HepG2 (cell line): ENCODE results near the gene ANKRD39. TPM values are rescaled to one million over a fixed set of nuclear protein-coding genes. Genes with fewer than 3 reads are reported as not detected.
A peak's percentile ranks its signal among the peaks of the same experiment; 100 is the strongest.

Experiments used
- ATAC-seq: fragments of 200-7000 bp; cut with Tn5 transposase; 3 replicates; pipeline ENCODE4 v1.9.1; 2020; ENCODE audit warnings: mild to moderate bottlenecking, moderate library complexity
- BruUV-seq: library from RNA; stranded (reverse); fragments of 400-500 nt; replicated peaks from 2 replicates; lab custom pipeline; 2021; lab: Mats Ljungman, UMichigan
- CTCF ChIA-PET: fragments of 300-600 bp; formaldehyde crosslinking; extraction: SDS; loops from one replicate; lab custom pipeline; 2021; ENCODE audit warnings: low total read pairs, inconsistent platforms, low intra/inter-chr PET ratio; lab: Yijun Ruan, JAX
- POLR2A ChIA-PET: fragments of 350-600 bp; sonication (Branson Sonifier 250); formaldehyde crosslinking; loops from one replicate; lab custom pipeline; 2020; ENCODE audit warnings: antibody characterized with exemption, inconsistent platforms; lab: Yijun Ruan, JAX
- DNase-seq: peaks from one replicate; pipeline ENCODE4 v3.0.0-alpha.2; 2015; ENCODE audit warnings: low spot score
- FAIRE-seq: peaks from 3 replicates; lab custom pipeline; 2011; peaks lifted over from hg19 to GRCh38; lab: Jason Lieb, UNC
- H2AFZ ChIP-seq: one replicate; pipeline ENCODE4 v1.6.1; 2011; ENCODE audit warnings: low read length, inconsistent platforms
- H3K27ac ChIP-seq: fragments of 300-600 bp; 3 replicates; pipeline ENCODE4 v1.8.0; 2011; ENCODE audit warnings: mixed run types, mild to moderate bottlenecking, mixed read lengths, low read length, inconsistent platforms; ENCODE audit not compliant: insufficient read depth; ENCODE audit errors: extremely low read length
- H3K27me3 ChIP-seq, 2 experiments: fragments of 200-600 bp in 1 of 2; 2 replicates in 1 of 2; 3 replicates in 1 of 2; pipeline versions ENCODE4 v1.6.0 to v1.8.0; 2011; ENCODE audit warnings: low read length in 2 of 2, mild to moderate bottlenecking in 2 of 2, moderate library complexity in 2 of 2, inconsistent platforms in 1 of 2; ENCODE audit not compliant: insufficient read depth in 2 of 2, control insufficient read depth in 1 of 2
- H3K36me3 ChIP-seq, 2 experiments: fragments of 200-600 bp in 1 of 2; replicated peaks in 1 of 2; 2 replicates in 1 of 2; 3 replicates in 1 of 2; pipeline versions ENCODE4 v1.5.1 to v1.8.0; 2011; ENCODE audit warnings: low read length in 2 of 2, inconsistent platforms in 1 of 2; ENCODE audit not compliant: insufficient read depth in 2 of 2, control insufficient read depth in 1 of 2
- H3K4me1 ChIP-seq: 2 replicates; pipeline ENCODE4 v1.5.1; 2012; ENCODE audit warnings: low read length, inconsistent platforms; ENCODE audit not compliant: insufficient read depth
- H3K4me2 ChIP-seq: 2 replicates; pipeline ENCODE4 v1.6.0; 2011; ENCODE audit warnings: low read depth, low read length, inconsistent platforms
- H3K4me3 ChIP-seq, 3 experiments: fragments of 200-600 bp in 1 of 3; sonication (generic), shearing (Covaris generic) in 1 of 3; replicated peaks in 1 of 3; 2 replicates each; pipeline ENCODE4 v1.5.1; 2011 to 2016; ENCODE audit warnings: low read length in 3 of 3, inconsistent platforms in 2 of 3, low read depth in 2 of 3, mild to moderate bottlenecking in 2 of 3, control low read depth in 1 of 3, mixed read lengths in 1 of 3; ENCODE audit not compliant: insufficient read depth in 1 of 3
- H3K79me2 ChIP-seq: one replicate; pipeline ENCODE4 v1.6.1; 2011; ENCODE audit warnings: low read length, inconsistent platforms; ENCODE audit not compliant: insufficient read depth
- H3K9ac ChIP-seq: 2 replicates; pipeline ENCODE4 v1.6.0; 2011; ENCODE audit warnings: mild to moderate bottlenecking, low read depth, low read length, inconsistent platforms; ENCODE audit not compliant: insufficient read depth
- H3K9me3 ChIP-seq: 2 replicates; pipeline ENCODE4 v1.5.1; 2012; ENCODE audit warnings: mild to moderate bottlenecking, low read length
- H4K20me1 ChIP-seq: 2 replicates; pipeline ENCODE4 v1.6.0; 2011; ENCODE audit warnings: inconsistent platforms, mild to moderate bottlenecking, low read length, moderate library complexity; ENCODE audit not compliant: insufficient read depth
- AGO2 ChIP-seq: fragments of 200-400 bp; formaldehyde crosslinking; optimal IDR thresholded peaks from 2 replicates; pipeline ENCODE3; 2017; ENCODE audit warnings: mild to moderate bottlenecking, low read depth, low read length, moderate library complexity
- EHMT2 ChIP-seq: fragments of 200-600 bp; sonication (generic); IDR thresholded peaks from 2 replicates; pipeline ENCODE4 v1.7.0; 2017; ENCODE audit warnings: antibody characterized with exemption, low read depth, low read length, borderline replicate concordance
- ZNF768 ChIP-seq: sonication (generic); formaldehyde crosslinking; IDR thresholded peaks from 2 replicates; pipeline ENCODE4 v1.4.0; 2020; ENCODE audit warnings: missing genetic modification reagents
- WGBS: methylation state at CpG from one replicate; pipeline ENCODE4 v1.1.6; 2017; ENCODE audit warnings: low lambda C conversion rate; 5-methylcytosine and 5-hydroxymethylcytosine counted together
- in situ Hi-C: cut with HindIII; loops from 2 replicates; pipeline ENCODE4 v1.10.0; 2017; ENCODE audit warnings: low pct_unique_long_range_greater_than_20kb; ENCODE audit not compliant: extremely low pct_ligation_motif_present
- intact Hi-C: fragments of 100-400 bp; cut with micrococcal nuclease; formaldehyde crosslinking; loops from one replicate; pipeline ENCODE4 v1.10.0; 2022; ENCODE audit not compliant: unreplicated experiment
- polyA plus RNA-seq, 8 experiments: library from polyadenylated mRNA; depleted of rRNA in 3 of 8; stranded (reverse) in 7 of 8; unstranded in 1 of 8; fragments of >200 nt; fragmentation: Illumina TruSeq in 4 of 8; extraction: Trizol in 4 of 8; gene quantifications; 2 replicates each; pipeline versions ENCODE4 v1.2.1 to v1.2.3, GENCODE V29; 2011 to 2016; ENCODE audit warnings: low read depth in 4 of 8, missing spikeins in 1 of 8, mixed read lengths in 1 of 8; ENCODE audit not compliant: insufficient read depth in 1 of 8
- total RNA-seq, 5 experiments: library from RNA; depleted of rRNA; stranded (reverse); fragments of >200 nt; fragmentation: Illumina TruSeq; extraction: Trizol; gene quantifications; 2 replicates each; pipeline ENCODE4 v1.2.3, GENCODE V29; 2016; ENCODE audit warnings: low read depth in 1 of 5
- TF ChIP-seq, protein P1 (sequence below): sonication (generic); formaldehyde crosslinking; IDR thresholded peaks from 2 replicates; pipeline ENCODE4 v1.5.0; 2020; ENCODE audit warnings: mild to moderate bottlenecking, missing genetic modification reagents

ANKRD39 gene
- total and polyA plus RNA-seq, 2 of the 13 experiments (the other 11 are each of a cell fraction or from before 2014, with no cell fraction given): 23.2 to 24.8 TPM

DNA sequence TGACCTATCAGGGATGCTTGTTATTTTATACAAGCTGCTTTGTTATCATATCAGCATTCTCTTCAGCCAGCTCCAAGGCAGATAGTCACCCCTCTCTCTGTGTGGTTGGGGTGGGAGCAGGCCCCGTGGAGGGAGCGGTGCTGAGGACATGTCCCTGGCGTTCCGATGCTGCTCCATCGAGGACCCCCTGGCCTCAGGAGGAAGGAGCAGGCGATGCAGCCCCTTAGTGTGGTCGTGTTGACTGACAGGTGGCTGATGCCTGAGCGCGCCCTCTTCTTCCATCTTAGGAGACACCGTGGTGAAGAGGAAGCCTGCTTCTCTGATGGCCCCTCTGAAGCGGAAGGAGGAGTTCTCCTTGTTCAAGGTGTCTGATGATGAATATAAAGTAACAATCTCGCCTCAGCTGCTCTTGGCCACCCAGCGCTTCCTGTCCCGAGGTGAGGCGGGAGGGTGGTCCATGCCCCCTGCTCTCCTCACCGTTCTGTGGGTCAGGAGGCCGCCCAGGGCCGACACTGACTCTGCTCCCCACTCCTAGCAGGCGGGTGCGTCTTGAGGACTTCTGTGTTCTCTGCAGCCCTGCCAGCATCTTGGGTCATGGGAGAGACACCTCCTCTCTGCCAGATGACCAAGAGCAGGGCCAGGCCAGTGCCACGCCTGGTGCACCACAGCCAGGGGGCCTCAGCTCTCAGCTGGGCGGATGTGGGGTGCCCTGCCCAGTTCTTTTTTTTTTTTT lies 31.1 kb downstream of the ANKRD39 start:
- no peak for DNase-seq

More for the DNA sequence above, 31.1 kb downstream of the ANKRD39 start:
- in situ Hi-C loops (no loop called here), intact Hi-C loops (no loop called here)
- Histone ChIP-seq H4K20me1 (peaks cover 40% of the 10 kb centered on the region), H3K4me3 (no peak overlapping the region), H2AFZ (no peak overlapping the region), H3K36me3 (peaks cover 53 to 88% of the 10 kb centered on the region in 2 experiments), H3K27me3 (no peaks in the 10 kb centered on the region), H3K79me2 (peaks cover 39% of the 10 kb centered on the region), H3K4me2 (no peak overlapping the region), H3K9ac (no peak overlapping the region), H3K4me1 (peaks cover 29% of the 10 kb centered on the region), H3K27ac (no peak overlapping the region), H3K9me3 (no peaks in the 10 kb centered on the region)
- POLR2A ChIA-PET: no interaction called here
- ATAC-seq (no peak), FAIRE-seq (no peak)
- WGBS: 98% methylated on average over 20 of the region's 22 CpGs
- no TSS peak for BruUV-seq
- TF ChIP-seq AGO2: peak; percentile 75
- no peak for TF ChIP-seq EHMT2
- TF ChIP-seq ZNF768 (CRISPR knock-in tag): 0 out of 2 replicates have a peak, but pooled peaks have one; percentile 9
- TF ChIP-seq, protein P1, sequence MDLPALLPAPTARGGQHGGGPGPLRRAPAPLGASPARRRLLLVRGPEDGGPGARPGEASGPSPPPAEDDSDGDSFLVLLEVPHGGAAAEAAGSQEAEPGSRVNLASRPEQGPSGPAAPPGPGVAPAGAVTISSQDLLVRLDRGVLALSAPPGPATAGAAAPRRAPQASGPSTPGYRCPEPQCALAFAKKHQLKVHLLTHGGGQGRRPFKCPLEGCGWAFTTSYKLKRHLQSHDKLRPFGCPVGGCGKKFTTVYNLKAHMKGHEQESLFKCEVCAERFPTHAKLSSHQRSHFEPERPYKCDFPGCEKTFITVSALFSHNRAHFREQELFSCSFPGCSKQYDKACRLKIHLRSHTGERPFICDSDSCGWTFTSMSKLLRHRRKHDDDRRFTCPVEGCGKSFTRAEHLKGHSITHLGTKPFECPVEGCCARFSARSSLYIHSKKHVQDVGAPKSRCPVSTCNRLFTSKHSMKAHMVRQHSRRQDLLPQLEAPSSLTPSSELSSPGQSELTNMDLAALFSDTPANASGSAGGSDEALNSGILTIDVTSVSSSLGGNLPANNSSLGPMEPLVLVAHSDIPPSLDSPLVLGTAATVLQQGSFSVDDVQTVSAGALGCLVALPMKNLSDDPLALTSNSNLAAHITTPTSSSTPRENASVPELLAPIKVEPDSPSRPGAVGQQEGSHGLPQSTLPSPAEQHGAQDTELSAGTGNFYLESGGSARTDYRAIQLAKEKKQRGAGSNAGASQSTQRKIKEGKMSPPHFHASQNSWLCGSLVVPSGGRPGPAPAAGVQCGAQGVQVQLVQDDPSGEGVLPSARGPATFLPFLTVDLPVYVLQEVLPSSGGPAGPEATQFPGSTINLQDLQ (CRISPR knock-in tag): 0 out of 2 replicates have a peak, but pooled peaks have one; percentile 35
- CTCF ChIA-PET: no interaction called here
